Measurements from ENCODE around the gene CCDC150. TPM values are rescaled to one million over a fixed set of nuclear protein-coding genes. Genes with fewer than 3 reads are reported as not detected.

Gene CCDC150
- total and polyA plus RNA-seq, 9 of the 15 experiments (the other 6 are each of a cell fraction or from before 2014, with no cell fraction given), result 4.4 to 23.1 (median 11.3) TPM

GRCh38 chr2:196594158-196594557 lies 45.4 kb upstream of the CCDC150 start:
- Histone ChIP-seq H3K4me3 (no peak overlapping the region), H3K79me2 (ENCODE audit: control insufficient read depth, insufficient read depth, low read length) (no peaks in the 10 kb centered on the region), H3K27ac (ENCODE audit: extremely low read depth, low read depth, low read length) (no peak overlapping the region), H3K9ac (ENCODE audit: insufficient read depth in 1 of 2, low read depth in 2 of 2, low read length in 2 of 2) (no peak overlapping the region), H3K36me3 (ENCODE audit: control insufficient read depth, insufficient read depth, low read length) (no peaks in the 10 kb centered on the region), H3K4me1 (replicated peaks in 1 of 2; ENCODE audit: control insufficient read depth in 2 of 2, insufficient read depth in 2 of 2, low read length in 2 of 2) (peaks cover 0 to 15% of the 10 kb centered on the region in 2 experiments; a peak in 2 of 5 replicates), H3K9me3 (replicated peaks; ENCODE audit: control insufficient read depth, insufficient read depth, low read depth, low read length) (no peaks in the 10 kb centered on the region), H3K27me3 (ENCODE audit: control insufficient read depth in 2 of 2, insufficient read depth in 2 of 2, low read length in 2 of 2) (peaks cover 11 to 26% of the 10 kb centered on the region in 2 experiments), H4K20me1 (replicated peaks; ENCODE audit: control insufficient read depth, insufficient read depth, low read length) (no peaks in the 10 kb centered on the region), H3K4me2 (ENCODE audit: insufficient read depth, low read length) (no peak overlapping the region), H2AFZ (ENCODE audit: low read depth, low read length) (no peak overlapping the region), H3K9me1 (ENCODE audit: control insufficient read depth, insufficient read depth, low read length) (no peaks in the 10 kb centered on the region)
- CTCF ChIA-PET (ENCODE audit: low intra/inter-chr PET ratio), result no interaction called here
- no peak for FAIRE-seq
- TF ChIP-seq BRD9 (IDR thresholded peaks at IDR 0.05; ENCODE audit: low read depth, partially characterized antibody), result no peak
- POLR2A ChIA-PET, result no interaction called here
- in situ Hi-C loops (cut with MboI), result no loop called here
- 32% methylated on average over 6 of the region's 6 CpGs for WGBS (ENCODE audit: insufficient coverage, low coverage, missing lambda C conversion rate)
- DNase-seq (ENCODE audit: extremely low read depth in 1 of 4, low spot score in 3 of 4), result no peak
- ATAC-seq, result no peak
- intact Hi-C loops (cut with micrococcal nuclease), result no loop called here
- no TSS peak for BruUV-seq (replicated peaks)

- ChIA-PET CTCF (ENCODE audit: low intra/inter-chr PET ratio) (no interaction called here), POLR2A (no interaction called here)
- Histone ChIP-seq H3K79me2 (ENCODE audit: control insufficient read depth, insufficient read depth, low read length) (no peaks in the 10 kb centered on the region), H3K9me1 (ENCODE audit: control insufficient read depth, insufficient read depth, low read length) (no peaks in the 10 kb centered on the region), H3K9me3 (replicated peaks; ENCODE audit: control insufficient read depth, insufficient read depth, low read depth, low read length) (no peaks in the 10 kb centered on the region), H3K27me3 (ENCODE audit: control insufficient read depth in 2 of 2, insufficient read depth in 2 of 2, low read length in 2 of 2) (peaks cover 0 to 20% of the 10 kb centered on the region in 2 experiments; a peak in 4 of 5 replicates), H3K4me2 (ENCODE audit: insufficient read depth, low read length) (no peak overlapping the region), H3K4me1 (replicated peaks in 1 of 2; ENCODE audit: control insufficient read depth in 2 of 2, insufficient read depth in 2 of 2, low read length in 2 of 2) (peaks cover 8 to 17% of the 10 kb centered on the region in 2 experiments; a peak in 4 of 5 replicates), H4K20me1 (replicated peaks; ENCODE audit: control insufficient read depth, insufficient read depth, low read length) (no peaks in the 10 kb centered on the region), H3K4me3 (no peak overlapping the region), H2AFZ (ENCODE audit: low read depth, low read length) (no peak overlapping the region), H3K9ac (ENCODE audit: insufficient read depth in 1 of 2, low read depth in 2 of 2, low read length in 2 of 2) (no peak overlapping the region), H3K27ac (ENCODE audit: extremely low read depth, low read depth, low read length) (no peak overlapping the region), H3K36me3 (ENCODE audit: control insufficient read depth, insufficient read depth, low read length) (no peaks in the 10 kb centered on the region)
- WGBS (ENCODE audit: insufficient coverage, low coverage, missing lambda C conversion rate), result 15% methylated on average over 5 of the region's 6 CpGs
- FAIRE-seq (no peak), ATAC-seq (no peak), DNase-seq (ENCODE audit: extremely low read depth in 1 of 4, low spot score in 3 of 4) (no peak)
- in situ Hi-C loops (cut with MboI) (no loop called here), intact Hi-C loops (cut with micrococcal nuclease) (no loop called here)
- BruUV-seq (replicated peaks), result no TSS peak
- TF ChIP-seq E2F1 (CRISPR knock-in tag; IDR thresholded peaks at IDR 0.05) (no peak), PPARD (CRISPR knock-in tag; IDR thresholded peaks at IDR 0.05) (no peak), ZKSCAN1 (IDR thresholded peaks at IDR 0.05; ENCODE audit: low read depth, low read length) (no peak), SMAD2 (IDR thresholded peaks at IDR 0.05; ENCODE audit: low read depth, low read length) (no peak), ELF1 (tag; IDR thresholded peaks at IDR 0.05) (no peak), KLF10 (CRISPR knock-in tag; IDR thresholded peaks at IDR 0.05) (no peak), ZNF551 (CRISPR knock-in tag; IDR thresholded peaks at IDR 0.05) (no peak), ZNF133 (CRISPR knock-in tag; IDR thresholded peaks at IDR 0.05) (no peak), NCOA2 (IDR thresholded peaks at IDR 0.05; ENCODE audit: partially characterized antibody in 2 of 2) (no peak), HOMEZ (CRISPR knock-in tag; IDR thresholded peaks at IDR 0.05) (no peak), ATF4 (CRISPR knock-in tag; IDR thresholded peaks at IDR 0.05) (no peak), ZEB2 (IDR thresholded peaks at IDR 0.05) (no peak), HNRNPH1 (optimal IDR thresholded peaks at IDR 0.05; ENCODE audit: low read depth, low read length) (no peak)
These were observed 42.0 kb upstream of the CCDC150 start for GRCh38 chr2:196597531-196597930.

Measured in K562 (cell line).